Loucy (cell line): ENCODE results near the gene ZNF385B.

Source experiments
- H2AFZ ChIP-seq: fragments of 200-600 bp; sonication (generic); 2 replicates; pipeline ENCODE4 v1.6.0; 2016; ENCODE audit warnings: antibody characterized with exemption, mild to moderate bottlenecking, low read length, moderate library complexity
- H3F3A ChIP-seq: fragments of 200-600 bp; 2 replicates; pipeline ENCODE4 v1.6.0; 2016; ENCODE audit warnings: antibody characterized with exemption, low read depth, mild to moderate bottlenecking
- H3K27me3 ChIP-seq: fragments of 200-600 bp; sonication (generic); 2 replicates; pipeline ENCODE4 v1.6.1; 2014; ENCODE audit warnings: low read length, mild to moderate bottlenecking; ENCODE audit not compliant: insufficient read depth, poor library complexity, severe bottlenecking
- H3K36me3 ChIP-seq: fragments of 200-600 bp; sonication (generic); 2 replicates; pipeline ENCODE4 v1.6.1; 2016; ENCODE audit warnings: low read length; ENCODE audit not compliant: insufficient read depth
- H3K4me1 ChIP-seq: fragments of 200-600 bp; sonication (generic); 2 replicates; pipeline ENCODE4 v1.5.1; 2014; ENCODE audit warnings: low read length, mild to moderate bottlenecking; ENCODE audit not compliant: insufficient read depth, poor library complexity, severe bottlenecking
- H3K4me2 ChIP-seq: fragments of 200-600 bp; sonication (generic); 2 replicates; pipeline ENCODE4 v1.6.0; 2014; ENCODE audit warnings: antibody characterized with exemption, low read length, low read depth, mild to moderate bottlenecking; ENCODE audit not compliant: poor library complexity, severe bottlenecking
- H3K4me3 ChIP-seq: fragments of 200-600 bp; sonication (generic); 2 replicates; pipeline ENCODE4 v1.5.1; 2014; ENCODE audit warnings: low read length, mild to moderate bottlenecking, mixed read lengths; ENCODE audit not compliant: poor library complexity, severe bottlenecking
- H3K79me2 ChIP-seq: fragments of 200-600 bp; sonication (generic); 2 replicates; pipeline ENCODE4 v1.6.1; 2014; ENCODE audit warnings: low read length; ENCODE audit not compliant: insufficient read depth
- H3K9ac ChIP-seq: fragments of 200-600 bp; sonication (generic); 2 replicates; pipeline ENCODE4 v1.6.0; 2014; ENCODE audit warnings: mild to moderate bottlenecking, low read depth, low read length, moderate library complexity; ENCODE audit not compliant: poor library complexity, severe bottlenecking
- H3K9me2 ChIP-seq: fragments of 200-600 bp; sonication (generic); replicated peaks from 2 replicates; pipeline ENCODE4 v1.6.1; 2016; ENCODE audit warnings: low read depth, low read length, mixed read lengths
- H3K9me3 ChIP-seq: fragments of 200-600 bp; sonication (generic); 2 replicates; pipeline ENCODE4 v1.6.1; 2014; ENCODE audit warnings: mild to moderate bottlenecking, antibody characterized with exemption, low read length, low read depth; ENCODE audit not compliant: insufficient read depth
- H4K20me1 ChIP-seq: fragments of 200-600 bp; sonication (generic); 2 replicates; pipeline ENCODE4 v1.6.0; 2014; ENCODE audit warnings: antibody characterized with exemption, low read length, mild to moderate bottlenecking; ENCODE audit not compliant: insufficient read depth, poor library complexity, severe bottlenecking
- CTCF ChIP-seq: fragments of 200-600 bp; sonication (generic); conservative IDR thresholded peaks from 2 replicates; pipeline ENCODE4 v1.5.1; 2014; ENCODE audit warnings: mild to moderate bottlenecking, antibody characterized with exemption, low read length
- EZH2phosphoT487 ChIP-seq: fragments of 200-600 bp; IDR thresholded peaks from 2 replicates; pipeline ENCODE4 v1.6.1; 2018; ENCODE audit warnings: antibody characterized with exemption, mild to moderate bottlenecking, moderate library complexity, borderline replicate concordance

ZNF385B gene

GRCh38 chr2:179773986-179774385, 87.4 kb downstream of the ZNF385B start:
- Histone ChIP-seq H4K20me1 (no peaks in the 10 kb centered on the region), H3K36me3 (no peaks in the 10 kb centered on the region), H3K9ac (no peak overlapping the region), H3K4me1 (no peaks in the 10 kb centered on the region), H3K4me2 (no peak overlapping the region), H3K27me3 (no peaks in the 10 kb centered on the region), H2AFZ (no peak overlapping the region), H3K79me2 (no peaks in the 10 kb centered on the region), H3K9me3 (no peaks in the 10 kb centered on the region), H3F3A (no peaks in the 10 kb centered on the region), H3K4me3 (no peak overlapping the region), H3K9me2 (no peaks in the 10 kb centered on the region)
- TF ChIP-seq EZH2phosphoT487, result no peak
- no peak for TF ChIP-seq CTCF

GRCh38 chr2:179772346-179772745, 89.1 kb downstream of the ZNF385B start:
- Histone ChIP-seq H3K9me3 (no peaks in the 10 kb centered on the region), H3K4me1 (no peaks in the 10 kb centered on the region), H3K79me2 (no peaks in the 10 kb centered on the region), H3K9me2 (no peaks in the 10 kb centered on the region), H4K20me1 (no peaks in the 10 kb centered on the region), H3K36me3 (no peaks in the 10 kb centered on the region), H3K9ac (no peak overlapping the region), H2AFZ (no peak overlapping the region), H3F3A (no peaks in the 10 kb centered on the region), H3K4me3 (no peak overlapping the region), H3K27me3 (no peaks in the 10 kb centered on the region), H3K4me2 (no peak overlapping the region)
- TF ChIP-seq EZH2phosphoT487 (no peak), CTCF (no peak)

GRCh38 chr2:179771791-179772190, 89.6 kb downstream of the ZNF385B start:
- Histone ChIP-seq H3K27me3 (no peaks in the 10 kb centered on the region), H2AFZ (no peak overlapping the region), H3K4me1 (no peaks in the 10 kb centered on the region), H4K20me1 (no peaks in the 10 kb centered on the region), H3F3A (no peaks in the 10 kb centered on the region), H3K9me2 (no peaks in the 10 kb centered on the region), H3K4me2 (no peak overlapping the region), H3K9ac (no peak overlapping the region), H3K9me3 (no peaks in the 10 kb centered on the region), H3K36me3 (no peaks in the 10 kb centered on the region), H3K79me2 (no peaks in the 10 kb centered on the region), H3K4me3 (no peak overlapping the region)
- TF ChIP-seq EZH2phosphoT487 (no peak), CTCF (no peak)
